Progenitor cell of endocrine pancreas (in vitro differentiated cells): ENCODE results near the gene DGCR2. TPM values are rescaled to one million over a fixed set of nuclear protein-coding genes. Genes with fewer than 3 reads are reported as not detected.

Experiments used
- DNase-seq: peaks from one replicate; pipeline ENCODE4 v3.0.0; 2021; ENCODE audit warnings: low spot score; ENCODE audit not compliant: unreplicated experiment
- H3K27ac Mint-ChIP-seq: 2 replicates; pipeline ENCODE4 v1.8.0; 2021; ENCODE audit warnings: mild to moderate bottlenecking, moderate library complexity, mixed read lengths
- H3K27me3 Mint-ChIP-seq: 2 replicates; pipeline ENCODE4 v1.8.0; 2021; ENCODE audit warnings: mixed read lengths
- H3K36me3 Mint-ChIP-seq: 2 replicates; pipeline ENCODE4 v1.8.0; 2022; ENCODE audit warnings: mixed read lengths; ENCODE audit not compliant: insufficient read depth
- H3K4me1 Mint-ChIP-seq: 2 replicates; pipeline ENCODE4 v1.8.0; 2021; ENCODE audit warnings: low read depth, mixed read lengths
- H3K4me3 Mint-ChIP-seq: 2 replicates; pipeline ENCODE4 v1.8.0; 2021; ENCODE audit warnings: low read depth, mild to moderate bottlenecking, moderate library complexity, mixed read lengths
- H3K9me3 Mint-ChIP-seq: 2 replicates; pipeline ENCODE4 v1.8.0; 2021; ENCODE audit warnings: low read depth, mixed read lengths
- CTCF ChIP-seq: fragments of 200-600 bp; sonication (generic); IDR thresholded peaks from one replicate; pipeline ENCODE4 v1.5.0; 2021; ENCODE audit warnings: antibody characterized with exemption, mild to moderate bottlenecking; ENCODE audit not compliant: unreplicated experiment
- total RNA-seq: library from RNA; stranded (reverse); gene quantifications from 2 replicates; pipeline ENCODE4 v1.2.1, GENCODE V29; 2021

DGCR2 gene
- total RNA-seq, 1 donor from 2014 or later = 89.1 TPM

- no peak for DNase-seq
- H3K27me3 Mint-ChIP-seq = no peaks in the 10 kb centered on the region
- peaks cover 7% of the 10 kb centered on the region for H3K36me3 Mint-ChIP-seq
- H3K4me1 Mint-ChIP-seq = peaks cover 2% of the 10 kb centered on the region
- H3K9me3 Mint-ChIP-seq = no peaks in the 10 kb centered on the region
- H3K27ac Mint-ChIP-seq = peak overlapping the region; percentile 45
- no peak overlapping the region for H3K4me3 Mint-ChIP-seq
- TF ChIP-seq CTCF = no peak
These were observed 79.7 kb downstream of the DGCR2 start for GRCh38 chr22:19042285-19043120.

GRCh38 chr22:19041704-19042074, 80.5 kb downstream of the DGCR2 start:
- Mint-ChIP-seq H3K9me3 (no peaks in the 10 kb centered on the region), H3K27ac (no peak overlapping the region), H3K27me3 (no peaks in the 10 kb centered on the region), H3K36me3 (peaks cover 12% of the 10 kb centered on the region), H3K4me1 (peaks cover 2% of the 10 kb centered on the region), H3K4me3 (no peak overlapping the region)
- no peak for TF ChIP-seq CTCF
- no peak for DNase-seq

GRCh38 chr22:19040888-19041703, 81.1 kb downstream of the DGCR2 start:
- H3K27ac Mint-ChIP-seq = no peak overlapping the region
- no peak for DNase-seq
- TF ChIP-seq CTCF = no peak
- H3K4me3 Mint-ChIP-seq = no peak overlapping the region
- H3K4me1 Mint-ChIP-seq = peaks cover 2% of the 10 kb centered on the region
- H3K36me3 Mint-ChIP-seq = peaks cover 10% of the 10 kb centered on the region
- no peaks in the 10 kb centered on the region for H3K9me3 Mint-ChIP-seq
- no peaks in the 10 kb centered on the region for H3K27me3 Mint-ChIP-seq

- Mint-ChIP-seq H3K9me3 (no peaks in the 10 kb centered on the region), H3K36me3 (peaks cover 10% of the 10 kb centered on the region), H3K4me3 (no peak overlapping the region), H3K4me1 (peaks cover 2% of the 10 kb centered on the region), H3K27me3 (no peaks in the 10 kb centered on the region), H3K27ac (no peak overlapping the region)
- TF ChIP-seq CTCF = no peak
- DNase-seq = no peak
These were observed 81.8 kb downstream of the DGCR2 start for GRCh38 chr22:19040391-19040861.

GRCh38 chr22:19039796-19040280, 82.4 kb downstream of the DGCR2 start:
- Mint-ChIP-seq H3K36me3 (peaks cover 7% of the 10 kb centered on the region), H3K27ac (no peak overlapping the region), H3K27me3 (no peaks in the 10 kb centered on the region), H3K4me1 (no peaks in the 10 kb centered on the region), H3K4me3 (no peak overlapping the region), H3K9me3 (no peaks in the 10 kb centered on the region)
- no peak for DNase-seq
- TF ChIP-seq CTCF = no peak
